WTC11 (cell line): ENCODE data around the gene PAQR3. TPM values are rescaled to one million over a fixed set of nuclear protein-coding genes. Genes with fewer than 3 reads are reported as not detected.

Experiments
- ATAC-seq: fragments of 200-7000 bp; cut with Tn5 transposase; 2 replicates; pipeline ENCODE4 v1.10.0; 2021; ENCODE audit warnings: mild to moderate bottlenecking, moderate library complexity
- CTCF ChIA-PET: fragments of 300-600 bp; sonication (Branson Sonifier 250); formaldehyde crosslinking; loops from one replicate; lab custom pipeline; 2021; ENCODE audit warnings: antibody characterized with exemption; lab: Charles Lee
- POLR2A ChIA-PET: fragments of 350-600 bp; sonication (Branson Sonifier 250); formaldehyde crosslinking; loops from one replicate; lab custom pipeline; 2021; ENCODE audit warnings: antibody characterized with exemption; lab: Charles Lee
- DNase-seq: peaks from one replicate; pipeline ENCODE4 v3.0.0; 2021; ENCODE audit warnings: low spot score
- H3K27ac Mint-ChIP-seq: 2 replicates; pipeline ENCODE4 v1.8.0; 2021; ENCODE audit warnings: mixed read lengths
- H3K27me3 Mint-ChIP-seq: 2 replicates; pipeline ENCODE4 v1.8.0; 2021; ENCODE audit warnings: low read depth, mild to moderate bottlenecking, moderate library complexity, mixed read lengths
- H3K36me3 Mint-ChIP-seq: 2 replicates; pipeline ENCODE4 v1.8.0; 2021; ENCODE audit warnings: mixed read lengths
- H3K4me1 Mint-ChIP-seq: 2 replicates; pipeline ENCODE4 v1.8.0; 2022; ENCODE audit warnings: mixed read lengths
- H3K4me3 Mint-ChIP-seq: 2 replicates; pipeline ENCODE4 v1.8.0; 2021; ENCODE audit warnings: mild to moderate bottlenecking, moderate library complexity, mixed read lengths
- H3K9me3 Mint-ChIP-seq: 2 replicates; pipeline ENCODE4 v1.8.0; 2021; ENCODE audit warnings: mixed read lengths
- EMX1 ChIP-seq: fragments of 250-450 bp; sonication (Bioruptor Pico); IDR thresholded peaks from 2 replicates; pipeline ENCODE4 v1.8.0; 2021; ENCODE audit warnings: mild to moderate bottlenecking
- ETV6 ChIP-seq: sonication (generic); formaldehyde crosslinking; IDR thresholded peaks from 2 replicates; pipeline ENCODE4 v1.8.1; 2022; ENCODE audit warnings: mild to moderate bottlenecking, missing genetic modification reagents
- FOXJ3 ChIP-seq: sonication (generic); formaldehyde crosslinking; IDR thresholded peaks from 2 replicates; pipeline ENCODE4 v1.9.0; 2021; ENCODE audit warnings: missing genetic modification reagents, mild to moderate bottlenecking, borderline replicate concordance
- GTF2I ChIP-seq: fragments of 250-450 bp; sonication (Bioruptor Pico); conservative IDR thresholded peaks from 2 replicates; pipeline ENCODE4 v1.4.0; 2021; ENCODE audit warnings: mild to moderate bottlenecking
- HMGA2 ChIP-seq: fragments of 250-450 bp; sonication (Bioruptor Pico); IDR thresholded peaks from 2 replicates; pipeline ENCODE4 v1.4.0; 2021; ENCODE audit warnings: mild to moderate bottlenecking, moderate library complexity
- JAZF1 ChIP-seq: fragments of 250-450 bp; sonication (Bioruptor Pico); IDR thresholded peaks from 2 replicates; pipeline ENCODE4 v1.9.0; 2021; ENCODE audit warnings: moderate library complexity, mild to moderate bottlenecking, inconsistent platforms
- NR3C1 ChIP-seq: sonication (generic); formaldehyde crosslinking; conservative IDR thresholded peaks from 2 replicates; pipeline ENCODE4 v1.8.1; 2023; ENCODE audit warnings: low read depth, mild to moderate bottlenecking, missing genetic modification reagents
- RELA ChIP-seq: sonication (generic); formaldehyde crosslinking; IDR thresholded peaks from 2 replicates; pipeline ENCODE4 v1.8.1; 2022; ENCODE audit warnings: missing genetic modification reagents, mild to moderate bottlenecking, borderline replicate concordance
- SP1 ChIP-seq: sonication (generic); formaldehyde crosslinking; conservative IDR thresholded peaks from 2 replicates; pipeline ENCODE4 v1.8.1; 2022; ENCODE audit warnings: missing genetic modification reagents
- ZBTB21 ChIP-seq: sonication (generic); formaldehyde crosslinking; IDR thresholded peaks from 2 replicates; pipeline ENCODE4 v1.8.1; 2023; ENCODE audit warnings: mild to moderate bottlenecking, missing genetic modification reagents, borderline replicate concordance
- ZNF121 ChIP-seq: sonication (generic); formaldehyde crosslinking; IDR thresholded peaks from 2 replicates; pipeline ENCODE4 v1.8.0; 2023; ENCODE audit warnings: missing genetic modification reagents
- ZNF219 ChIP-seq: sonication (generic); formaldehyde crosslinking; IDR thresholded peaks from 2 replicates; pipeline ENCODE4 v1.8.0; 2023; ENCODE audit warnings: missing genetic modification reagents, mild to moderate bottlenecking, borderline replicate concordance
- ZNF396 ChIP-seq: fragments of 250-450 bp; sonication (Bioruptor Pico); IDR thresholded peaks from 2 replicates; pipeline ENCODE4 v1.8.0; 2021; ENCODE audit warnings: mild to moderate bottlenecking, moderate library complexity, borderline replicate concordance
- ZNF423 ChIP-seq: fragments of 250-450 bp; sonication (Bioruptor Pico); IDR thresholded peaks from 2 replicates; pipeline ENCODE4 v2.1.2; 2022; ENCODE audit warnings: mild to moderate bottlenecking, moderate library complexity
- total RNA-seq: library from RNA; stranded (reverse); gene quantifications from 3 replicates; pipeline ENCODE4 v1.2.3, GENCODE V29; 2021
- TF ChIP-seq, protein P1 (sequence below): fragments of 250-450 bp; sonication (Bioruptor Pico); IDR thresholded peaks from 2 replicates; pipeline ENCODE4 v1.9.0; 2021; ENCODE audit warnings: moderate library complexity, mild to moderate bottlenecking, inconsistent platforms, borderline replicate concordance
- TF ChIP-seq, protein P2 (sequence below): sonication (generic); formaldehyde crosslinking; IDR thresholded peaks from 2 replicates; pipeline ENCODE4 v1.8.0; 2022; ENCODE audit warnings: mild to moderate bottlenecking, missing genetic modification reagents
- TF ChIP-seq, protein P3 (sequence below): sonication (generic); formaldehyde crosslinking; IDR thresholded peaks from 2 replicates; pipeline ENCODE4 v1.8.1; 2022; ENCODE audit warnings: missing genetic modification reagents, borderline replicate concordance
- TF ChIP-seq, protein P4 (sequence below): sonication (generic); formaldehyde crosslinking; IDR thresholded peaks from 2 replicates; pipeline ENCODE4 v1.8.0; 2023; ENCODE audit warnings: missing genetic modification reagents
- TF ChIP-seq, protein P5 (sequence below): fragments of 200-600 bp; IDR thresholded peaks from 2 replicates; pipeline ENCODE4 v1.8.0; 2022; ENCODE audit warnings: antibody characterized with exemption
- TF ChIP-seq, protein P6 (sequence below): sonication (generic); formaldehyde crosslinking; IDR thresholded peaks from 2 replicates; pipeline ENCODE4 v1.8.1; 2023; ENCODE audit warnings: mild to moderate bottlenecking, missing genetic modification reagents
- TF ChIP-seq, protein P7 (sequence below): fragments of 250-450 bp; sonication (Bioruptor Pico); IDR thresholded peaks from 2 replicates; pipeline ENCODE4 v1.8.0; 2021; ENCODE audit warnings: mild to moderate bottlenecking
- TF ChIP-seq, protein P8 (sequence below): sonication (generic); formaldehyde crosslinking; IDR thresholded peaks from 2 replicates; pipeline ENCODE4 v1.8.1; 2023; ENCODE audit warnings: mild to moderate bottlenecking, missing genetic modification reagents, borderline replicate concordance

PAQR3 gene
- total RNA-seq, 1 experiment from 2014 or later = 28.1 TPM

DNA sequence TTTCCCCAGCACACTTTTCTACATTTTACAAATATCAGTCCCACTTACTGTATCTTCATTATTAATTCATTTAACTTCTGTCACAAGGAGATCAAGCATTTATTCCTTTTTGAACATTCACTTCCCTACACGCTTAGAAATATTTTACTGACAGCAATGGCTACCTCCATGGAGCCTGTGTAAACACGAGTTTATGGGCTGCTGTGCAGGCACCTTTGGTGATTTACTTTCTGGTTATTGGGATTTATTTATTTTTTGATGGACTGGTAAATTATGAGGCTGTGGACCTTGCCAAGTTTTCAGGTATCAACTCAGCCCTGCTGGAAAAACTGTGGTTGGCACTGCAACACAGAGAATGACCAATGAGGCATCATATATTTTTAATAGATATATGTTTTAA lies 45.4 kb upstream of the PAQR3 start:
- TF ChIP-seq GTF2I (no peak), ETV6 (CRISPR knock-in tag) (no peak), ZNF121 (CRISPR knock-in tag) (no peak), FOXJ3 (CRISPR knock-in tag) (no peak)
- TF ChIP-seq, protein P1, sequence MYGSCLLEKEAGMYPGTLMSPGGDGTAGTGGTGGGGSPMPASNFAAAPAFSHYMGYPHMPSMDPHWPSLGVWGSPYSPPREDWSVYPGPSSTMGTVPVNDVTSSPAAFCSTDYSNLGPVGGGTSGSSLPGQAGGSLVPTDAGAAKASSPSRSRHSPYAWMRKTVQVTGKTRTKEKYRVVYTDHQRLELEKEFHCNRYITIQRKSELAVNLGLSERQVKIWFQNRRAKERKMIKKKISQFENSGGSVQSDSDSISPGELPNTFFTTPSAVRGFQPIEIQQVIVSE = no peak
- TF ChIP-seq, protein P2, sequence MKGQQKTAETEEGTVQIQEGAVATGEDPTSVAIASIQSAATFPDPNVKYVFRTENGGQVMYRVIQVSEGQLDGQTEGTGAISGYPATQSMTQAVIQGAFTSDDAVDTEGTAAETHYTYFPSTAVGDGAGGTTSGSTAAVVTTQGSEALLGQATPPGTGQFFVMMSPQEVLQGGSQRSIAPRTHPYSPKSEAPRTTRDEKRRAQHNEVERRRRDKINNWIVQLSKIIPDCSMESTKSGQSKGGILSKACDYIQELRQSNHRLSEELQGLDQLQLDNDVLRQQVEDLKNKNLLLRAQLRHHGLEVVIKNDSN (CRISPR knock-in tag) = no peak
- TF ChIP-seq, protein P3, sequence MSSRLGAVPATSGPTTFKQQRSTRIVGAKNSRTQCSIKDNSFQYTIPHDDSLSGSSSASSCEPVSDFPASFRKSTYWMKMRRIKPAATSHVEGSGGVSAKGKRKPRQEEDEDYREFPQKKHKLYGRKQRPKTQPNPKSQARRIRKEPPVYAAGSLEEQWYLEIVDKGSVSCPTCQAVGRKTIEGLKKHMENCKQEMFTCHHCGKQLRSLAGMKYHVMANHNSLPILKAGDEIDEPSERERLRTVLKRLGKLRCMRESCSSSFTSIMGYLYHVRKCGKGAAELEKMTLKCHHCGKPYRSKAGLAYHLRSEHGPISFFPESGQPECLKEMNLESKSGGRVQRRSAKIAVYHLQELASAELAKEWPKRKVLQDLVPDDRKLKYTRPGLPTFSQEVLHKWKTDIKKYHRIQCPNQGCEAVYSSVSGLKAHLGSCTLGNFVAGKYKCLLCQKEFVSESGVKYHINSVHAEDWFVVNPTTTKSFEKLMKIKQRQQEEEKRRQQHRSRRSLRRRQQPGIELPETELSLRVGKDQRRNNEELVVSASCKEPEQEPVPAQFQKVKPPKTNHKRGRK (CRISPR knock-in tag) = no peak
- H3K9me3 Mint-ChIP-seq = peaks cover 29% of the 10 kb centered on the region
- ChIA-PET CTCF (interaction anchor here (0.6 kb wide), 2 partner anchors 56 to 1169 kb away, joined by 3 to 4 read pairs; no protein-coding TSS in a partner anchor), POLR2A (interaction anchor here (1.0 kb wide), 1 partner anchor 39 kb away, joined by 3 read pairs; no protein-coding TSS in a partner anchor)
- H3K27me3 Mint-ChIP-seq = no peaks in the 10 kb centered on the region; the same call in 1 of the 2 replicates
- H3K27ac Mint-ChIP-seq = no peak overlapping the region
- H3K4me3 Mint-ChIP-seq = no peak overlapping the region
- H3K4me1 Mint-ChIP-seq = no peaks in the 10 kb centered on the region
- DNase-seq (no peak), ATAC-seq (no peak)
- peaks cover 8% of the 10 kb centered on the region for H3K36me3 Mint-ChIP-seq

DNA sequence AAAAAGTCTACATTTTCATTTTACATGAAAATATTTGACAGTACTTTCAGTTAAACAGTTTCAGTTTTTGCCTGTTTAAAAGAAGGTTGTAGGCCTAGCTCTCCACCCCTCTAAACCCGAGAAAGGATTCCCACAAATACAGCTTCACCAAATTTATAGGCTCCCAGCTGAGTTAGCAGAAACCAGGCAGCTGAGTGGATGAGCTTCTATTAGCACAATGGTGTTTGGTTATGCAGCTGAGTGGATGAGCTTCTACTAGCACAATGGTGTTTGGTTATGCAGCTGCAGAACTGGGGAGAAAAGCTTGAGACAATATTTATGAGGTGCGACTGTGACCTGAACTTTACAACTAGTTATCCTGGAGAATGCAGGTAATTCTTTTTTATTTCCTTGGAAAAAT lies 36.6 kb upstream of the PAQR3 start:
- Mint-ChIP-seq H3K9me3 (peaks cover 3% of the 10 kb centered on the region), H3K4me3 (no peak overlapping the region), H3K36me3 (no peaks in the 10 kb centered on the region), H3K27ac (no peak overlapping the region), H3K27me3 (no peaks in the 10 kb centered on the region; the same call in 1 of the 2 replicates), H3K4me1 (no peaks in the 10 kb centered on the region)
- ChIA-PET CTCF (no interaction called here), POLR2A (no interaction called here)
- ATAC-seq = no peak
- DNase-seq = no peak
- TF ChIP-seq GTF2I = no peak
- no peak for TF ChIP-seq EMX1 (CRISPR knock-in tag)
- TF ChIP-seq ZBTB21 (CRISPR knock-in tag) = no peak
- TF ChIP-seq, protein P4, sequence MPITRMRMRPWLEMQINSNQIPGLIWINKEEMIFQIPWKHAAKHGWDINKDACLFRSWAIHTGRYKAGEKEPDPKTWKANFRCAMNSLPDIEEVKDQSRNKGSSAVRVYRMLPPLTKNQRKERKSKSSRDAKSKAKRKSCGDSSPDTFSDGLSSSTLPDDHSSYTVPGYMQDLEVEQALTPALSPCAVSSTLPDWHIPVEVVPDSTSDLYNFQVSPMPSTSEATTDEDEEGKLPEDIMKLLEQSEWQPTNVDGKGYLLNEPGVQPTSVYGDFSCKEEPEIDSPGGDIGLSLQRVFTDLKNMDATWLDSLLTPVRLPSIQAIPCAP (CRISPR knock-in tag) = no peak
- no peak for TF ChIP-seq JAZF1 (CRISPR knock-in tag)
- no peak for TF ChIP-seq HMGA2 (CRISPR knock-in tag)
- no peak for TF ChIP-seq ZNF121 (CRISPR knock-in tag)
- TF ChIP-seq, protein P5, sequence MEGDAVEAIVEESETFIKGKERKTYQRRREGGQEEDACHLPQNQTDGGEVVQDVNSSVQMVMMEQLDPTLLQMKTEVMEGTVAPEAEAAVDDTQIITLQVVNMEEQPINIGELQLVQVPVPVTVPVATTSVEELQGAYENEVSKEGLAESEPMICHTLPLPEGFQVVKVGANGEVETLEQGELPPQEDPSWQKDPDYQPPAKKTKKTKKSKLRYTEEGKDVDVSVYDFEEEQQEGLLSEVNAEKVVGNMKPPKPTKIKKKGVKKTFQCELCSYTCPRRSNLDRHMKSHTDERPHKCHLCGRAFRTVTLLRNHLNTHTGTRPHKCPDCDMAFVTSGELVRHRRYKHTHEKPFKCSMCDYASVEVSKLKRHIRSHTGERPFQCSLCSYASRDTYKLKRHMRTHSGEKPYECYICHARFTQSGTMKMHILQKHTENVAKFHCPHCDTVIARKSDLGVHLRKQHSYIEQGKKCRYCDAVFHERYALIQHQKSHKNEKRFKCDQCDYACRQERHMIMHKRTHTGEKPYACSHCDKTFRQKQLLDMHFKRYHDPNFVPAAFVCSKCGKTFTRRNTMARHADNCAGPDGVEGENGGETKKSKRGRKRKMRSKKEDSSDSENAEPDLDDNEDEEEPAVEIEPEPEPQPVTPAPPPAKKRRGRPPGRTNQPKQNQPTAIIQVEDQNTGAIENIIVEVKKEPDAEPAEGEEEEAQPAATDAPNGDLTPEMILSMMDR = no peak
- TF ChIP-seq, protein P6, sequence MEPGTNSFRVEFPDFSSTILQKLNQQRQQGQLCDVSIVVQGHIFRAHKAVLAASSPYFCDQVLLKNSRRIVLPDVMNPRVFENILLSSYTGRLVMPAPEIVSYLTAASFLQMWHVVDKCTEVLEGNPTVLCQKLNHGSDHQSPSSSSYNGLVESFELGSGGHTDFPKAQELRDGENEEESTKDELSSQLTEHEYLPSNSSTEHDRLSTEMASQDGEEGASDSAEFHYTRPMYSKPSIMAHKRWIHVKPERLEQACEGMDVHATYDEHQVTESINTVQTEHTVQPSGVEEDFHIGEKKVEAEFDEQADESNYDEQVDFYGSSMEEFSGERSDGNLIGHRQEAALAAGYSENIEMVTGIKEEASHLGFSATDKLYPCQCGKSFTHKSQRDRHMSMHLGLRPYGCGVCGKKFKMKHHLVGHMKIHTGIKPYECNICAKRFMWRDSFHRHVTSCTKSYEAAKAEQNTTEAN (CRISPR knock-in tag) = no peak
- TF ChIP-seq RELA (CRISPR knock-in tag) = no peak
- TF ChIP-seq, protein P7, sequence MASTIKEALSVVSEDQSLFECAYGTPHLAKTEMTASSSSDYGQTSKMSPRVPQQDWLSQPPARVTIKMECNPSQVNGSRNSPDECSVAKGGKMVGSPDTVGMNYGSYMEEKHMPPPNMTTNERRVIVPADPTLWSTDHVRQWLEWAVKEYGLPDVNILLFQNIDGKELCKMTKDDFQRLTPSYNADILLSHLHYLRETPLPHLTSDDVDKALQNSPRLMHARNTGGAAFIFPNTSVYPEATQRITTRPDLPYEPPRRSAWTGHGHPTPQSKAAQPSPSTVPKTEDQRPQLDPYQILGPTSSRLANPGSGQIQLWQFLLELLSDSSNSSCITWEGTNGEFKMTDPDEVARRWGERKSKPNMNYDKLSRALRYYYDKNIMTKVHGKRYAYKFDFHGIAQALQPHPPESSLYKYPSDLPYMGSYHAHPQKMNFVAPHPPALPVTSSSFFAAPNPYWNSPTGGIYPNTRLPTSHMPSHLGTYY (CRISPR knock-in tag) = no peak
- TF ChIP-seq FOXJ3 (CRISPR knock-in tag) = no peak
- TF ChIP-seq ZNF423 (CRISPR knock-in tag) = no peak
- no peak for TF ChIP-seq NR3C1 (CRISPR knock-in tag)
- TF ChIP-seq, protein P8, sequence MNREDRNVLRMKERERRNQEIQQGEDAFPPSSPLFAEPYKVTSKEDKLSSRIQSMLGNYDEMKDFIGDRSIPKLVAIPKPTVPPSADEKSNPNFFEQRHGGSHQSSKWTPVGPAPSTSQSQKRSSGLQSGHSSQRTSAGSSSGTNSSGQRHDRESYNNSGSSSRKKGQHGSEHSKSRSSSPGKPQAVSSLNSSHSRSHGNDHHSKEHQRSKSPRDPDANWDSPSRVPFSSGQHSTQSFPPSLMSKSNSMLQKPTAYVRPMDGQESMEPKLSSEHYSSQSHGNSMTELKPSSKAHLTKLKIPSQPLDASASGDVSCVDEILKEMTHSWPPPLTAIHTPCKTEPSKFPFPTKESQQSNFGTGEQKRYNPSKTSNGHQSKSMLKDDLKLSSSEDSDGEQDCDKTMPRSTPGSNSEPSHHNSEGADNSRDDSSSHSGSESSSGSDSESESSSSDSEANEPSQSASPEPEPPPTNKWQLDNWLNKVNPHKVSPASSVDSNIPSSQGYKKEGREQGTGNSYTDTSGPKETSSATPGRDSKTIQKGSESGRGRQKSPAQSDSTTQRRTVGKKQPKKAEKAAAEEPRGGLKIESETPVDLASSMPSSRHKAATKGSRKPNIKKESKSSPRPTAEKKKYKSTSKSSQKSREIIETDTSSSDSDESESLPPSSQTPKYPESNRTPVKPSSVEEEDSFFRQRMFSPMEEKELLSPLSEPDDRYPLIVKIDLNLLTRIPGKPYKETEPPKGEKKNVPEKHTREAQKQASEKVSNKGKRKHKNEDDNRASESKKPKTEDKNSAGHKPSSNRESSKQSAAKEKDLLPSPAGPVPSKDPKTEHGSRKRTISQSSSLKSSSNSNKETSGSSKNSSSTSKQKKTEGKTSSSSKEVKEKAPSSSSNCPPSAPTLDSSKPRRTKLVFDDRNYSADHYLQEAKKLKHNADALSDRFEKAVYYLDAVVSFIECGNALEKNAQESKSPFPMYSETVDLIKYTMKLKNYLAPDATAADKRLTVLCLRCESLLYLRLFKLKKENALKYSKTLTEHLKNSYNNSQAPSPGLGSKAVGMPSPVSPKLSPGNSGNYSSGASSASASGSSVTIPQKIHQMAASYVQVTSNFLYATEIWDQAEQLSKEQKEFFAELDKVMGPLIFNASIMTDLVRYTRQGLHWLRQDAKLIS (CRISPR knock-in tag) = no peak
- no peak for TF ChIP-seq SP1 (CRISPR knock-in tag)
- no peak for TF ChIP-seq ZNF219 (CRISPR knock-in tag)
- TF ChIP-seq ZNF396 = no peak
